ENCODE data around the gene TXNDC8. TPM values are rescaled to one million over a fixed set of nuclear protein-coding genes. Genes with fewer than 3 reads are reported as not detected.

The TXNDC8 gene
- total RNA-seq, 2 donors from 2014 or later: not detected

GRCh38 chr9:110288503-110288902 lies 49.2 kb downstream of the TXNDC8 start:
- ATAC-seq (no peak), DNase-seq (no peak)
- intact Hi-C loops (cut with DNase I, micrococcal nuclease): no loop called here

GRCh38 chr9:110287289-110287680 lies 50.4 kb downstream of the TXNDC8 start:
- intact Hi-C loops (cut with DNase I, micrococcal nuclease): no loop called here
- ATAC-seq (no peak), DNase-seq (no peak)

GRCh38 chr9:110284211-110284844 lies 53.3 kb downstream of the TXNDC8 start:
- ATAC-seq (peak; percentile 81), DNase-seq (peak in 1 of 2 donors; percentile 54)
- intact Hi-C loops (cut with DNase I, micrococcal nuclease): no loop called here

- peak in 1 of 2 donors; percentile 45 for DNase-seq
- intact Hi-C loops (cut with DNase I, micrococcal nuclease): no loop called here
- peak; percentile 58 for ATAC-seq
Observed at GRCh38 chr9:110283751-110284150, 53.9 kb downstream of the TXNDC8 start.

- ATAC-seq (peak; percentile 40), DNase-seq (no peak)
- intact Hi-C loops (cut with DNase I, micrococcal nuclease): no loop called here
Observed at GRCh38 chr9:110282739-110283081, 55.0 kb downstream of the TXNDC8 start.

GRCh38 chr9:110282018-110282738 lies 55.5 kb downstream of the TXNDC8 start:
- DNase-seq (no peak), ATAC-seq (peak; percentile 33)

GRCh38 chr9:110278080-110278707 lies 59.5 kb downstream of the TXNDC8 start:
- intact Hi-C loops (cut with DNase I, micrococcal nuclease): no loop called here
- ATAC-seq (no peak), DNase-seq (no peak)

More at GRCh38 chr9:110282018-110282738, 55.5 kb downstream of the TXNDC8 start:
- intact Hi-C loops (cut with DNase I, micrococcal nuclease): no loop called here

- DNase-seq (no peak), ATAC-seq (no peak)
- intact Hi-C loops (cut with DNase I, micrococcal nuclease): no loop called here
Observed at GRCh38 chr9:110276781-110277180, 60.9 kb downstream of the TXNDC8 start.

GRCh38 chr9:110270211-110270995 lies 67.3 kb downstream of the TXNDC8 start:
- DNase-seq (no peak), ATAC-seq (no peak)
- intact Hi-C loops (cut with DNase I, micrococcal nuclease): no loop called here

- intact Hi-C loops (cut with DNase I, micrococcal nuclease): no loop called here
- DNase-seq: no peak
- peak; percentile 64 for ATAC-seq
Observed at GRCh38 chr9:110266795-110267194, 70.9 kb downstream of the TXNDC8 start.

GRCh38 chr9:110261632-110262031 lies 76.0 kb downstream of the TXNDC8 start:
- intact Hi-C loops (cut with DNase I, micrococcal nuclease): no loop called here
- no peak for DNase-seq
- no peak for ATAC-seq

GRCh38 chr9:110260911-110261310 lies 76.8 kb downstream of the TXNDC8 start:
- ATAC-seq (no peak), DNase-seq (no peak)
- intact Hi-C loops (cut with DNase I, micrococcal nuclease): no loop called here

GRCh38 chr9:110259566-110259965 lies 78.1 kb downstream of the TXNDC8 start:
- intact Hi-C loops (cut with DNase I, micrococcal nuclease): no loop called here
- DNase-seq (no peak), ATAC-seq (peak; percentile 20)

GRCh38 chr9:110258690-110259091 lies 79.0 kb downstream of the TXNDC8 start:
- no peak for ATAC-seq
- DNase-seq: no peak
- intact Hi-C loops (cut with DNase I, micrococcal nuclease): no loop called here

GRCh38 chr9:110257956-110258355 lies 79.7 kb downstream of the TXNDC8 start:
- ATAC-seq: no peak
- intact Hi-C loops (cut with DNase I, micrococcal nuclease): no loop called here
- no peak for DNase-seq

- ATAC-seq (peak; percentile 9), DNase-seq (peak; percentile 33 to 34)
- intact Hi-C loops (cut with DNase I, micrococcal nuclease): no loop called here
Observed at GRCh38 chr9:110257097-110257841, 80.4 kb downstream of the TXNDC8 start.

- DNase-seq (peak; percentile 92 to 95), ATAC-seq (peak; percentile 79)
- intact Hi-C loops (cut with DNase I, micrococcal nuclease): no loop called here
Observed at GRCh38 chr9:110256380-110257096, 81.1 kb downstream of the TXNDC8 start, which contains the start of gene TXN. Gene TXN (minus strand): TSS chr9:110256507. CDS start chr9:110256435, 72 bp downstream.

Measured in left colon (tissue), 2 donors.